Sigmoid colon (tissue), 4 donors: ENCODE data around the gene DDX20.

Source experiments
- CTCF ChIP-seq, 4 experiments: fragments of 450-650 bp in 3 of 4; fragments of 200-600 bp in 1 of 4; IDR thresholded peaks; one replicate each; pipeline ENCODE4 v1.5.1; 2016 to 2019; ENCODE audit warnings: antibody characterized with exemption in 4 of 4, mild to moderate bottlenecking in 3 of 4, moderate library complexity in 2 of 4
- EP300 ChIP-seq, 4 donors: sonication (generic); formaldehyde crosslinking; IDR thresholded peaks; one replicate each; pipeline ENCODE4 v1.6.1; 2017; ENCODE audit warnings: antibody characterized with exemption in 4 of 4
- POLR2A ChIP-seq, 2 donors: fragments of 450-650 bp; IDR thresholded peaks; one replicate each; pipeline ENCODE4 v1.6.1; 2016; ENCODE audit warnings: antibody characterized with exemption in 2 of 2, mild to moderate bottlenecking in 2 of 2, moderate library complexity in 2 of 2
- POLR2AphosphoS5 ChIP-seq, 4 donors: sonication (generic); formaldehyde crosslinking; IDR thresholded peaks; one replicate each; pipeline ENCODE4 v1.6.1; 2017; ENCODE audit warnings: antibody characterized with exemption in 4 of 4

- TF ChIP-seq CTCF (IDR thresholded peaks at IDR 0.05) (no peak), POLR2AphosphoS5 (IDR thresholded peaks at IDR 0.05) (no peak), POLR2A (IDR thresholded peaks at IDR 0.05) (no peak), EP300 (IDR thresholded peaks at IDR 0.05) (no peak)
Measured at GRCh38 chr1:111706921-111707320, 48.8 kb upstream of the DDX20 start.
